ENCODE measurements around the gene TRIM63.

TRIM63 gene

DNA sequence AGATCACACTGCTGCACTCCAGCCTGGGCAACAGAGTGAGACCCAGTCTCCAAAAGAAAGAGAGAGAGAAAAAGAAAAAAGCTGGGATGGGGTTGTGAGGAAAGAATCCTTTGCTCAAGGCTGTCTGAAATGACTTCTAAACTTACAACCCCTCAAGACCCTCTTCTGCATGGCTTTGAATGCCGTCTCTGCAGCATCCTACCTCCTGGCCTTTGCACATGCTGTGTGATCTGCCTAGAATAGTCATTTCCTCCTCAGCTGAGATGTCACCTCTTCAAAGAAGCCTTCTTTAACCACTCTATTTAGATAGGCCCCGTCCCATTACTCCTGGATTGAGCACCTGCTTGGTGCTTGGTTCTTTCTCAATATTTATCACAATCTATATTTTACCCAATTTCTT is 17.4 kb upstream of the TRIM63 start:
- no peak for DNase-seq (ENCODE audit: low spot score)

DNA sequence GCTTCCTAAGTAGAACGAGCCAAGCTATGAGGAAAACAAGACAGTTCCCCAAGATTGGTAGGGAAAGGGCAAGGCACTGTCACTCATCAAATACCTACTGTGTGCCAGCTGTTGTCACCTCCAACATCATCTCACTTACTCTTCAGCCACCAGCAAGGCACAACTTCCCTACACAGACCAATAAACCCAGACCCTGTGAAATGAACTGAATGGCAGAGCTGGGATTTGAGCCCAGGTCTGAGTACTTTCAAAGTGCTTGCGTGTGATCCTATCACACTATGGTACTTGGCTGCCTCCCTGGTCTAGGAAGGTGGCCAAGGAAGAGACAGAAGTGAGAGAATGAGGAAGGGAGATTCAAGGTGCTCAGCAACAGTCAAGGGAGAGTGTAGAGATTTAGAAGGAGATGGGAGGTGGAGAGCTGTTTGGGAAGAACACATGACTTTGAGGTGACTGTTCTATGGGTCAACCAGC is 16.7 kb upstream of the TRIM63 start:
- DNase-seq (ENCODE audit: low spot score): peak; percentile 9

GRCh38 chr1:26083208-26083607 is 15.8 kb upstream of the TRIM63 start:
- no peak for DNase-seq (ENCODE audit: low spot score)

DNA sequence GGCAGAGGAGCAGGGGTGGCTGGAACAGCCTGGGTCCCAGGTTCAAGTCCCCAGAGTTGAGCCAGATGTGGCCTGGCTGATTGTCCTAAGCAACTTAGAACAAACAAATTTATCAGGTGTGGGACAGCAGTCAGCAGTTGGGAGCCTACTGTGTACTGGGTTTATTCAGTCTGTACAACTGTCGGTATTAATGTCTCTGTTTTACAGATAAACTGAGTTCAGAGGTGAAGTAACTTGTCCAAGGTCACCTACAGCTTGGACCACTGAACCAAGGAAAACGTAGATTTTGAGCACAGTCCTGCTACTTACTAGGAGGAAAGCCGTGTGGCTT is 14.6 kb upstream of the TRIM63 start:
- no peak for DNase-seq (ENCODE audit: low spot score)

DNA sequence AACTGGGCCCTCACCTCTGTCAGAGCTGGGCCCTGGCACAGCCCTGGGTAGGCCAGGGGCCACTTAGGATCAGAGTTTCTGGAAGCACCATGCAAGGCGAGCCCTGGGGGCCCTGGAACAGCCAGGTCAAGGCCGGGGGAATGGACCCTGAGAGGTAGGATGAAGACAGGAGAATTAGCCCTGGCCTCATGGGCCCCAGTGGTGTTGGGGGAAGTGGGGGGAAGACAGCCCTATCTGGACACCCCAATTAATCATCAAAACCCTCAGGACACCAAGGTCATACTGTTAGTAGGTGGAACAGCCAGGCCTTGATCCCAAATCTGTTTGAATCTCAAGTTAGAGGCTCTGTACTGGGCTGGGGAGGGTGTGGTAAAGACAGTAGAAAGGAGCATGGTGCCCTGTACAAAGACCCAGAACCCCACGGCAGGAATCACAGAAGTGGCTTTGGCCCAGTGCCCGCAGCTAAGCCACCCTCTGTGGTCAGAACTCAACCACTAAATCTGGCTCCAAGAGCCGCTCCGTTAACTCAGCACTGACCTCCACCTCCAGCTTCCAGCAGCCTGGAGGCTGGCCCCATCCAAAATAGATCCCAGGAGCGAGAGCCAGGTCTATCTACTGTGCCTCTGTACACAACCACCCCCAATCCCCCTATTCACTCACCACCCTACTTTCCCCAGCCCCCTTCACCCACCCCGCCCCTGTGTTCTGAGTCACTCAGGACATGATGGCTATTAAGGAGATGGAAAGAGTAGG is 14.0 kb upstream of the TRIM63 start:
- no peak for DNase-seq (ENCODE audit: low spot score)

DNA sequence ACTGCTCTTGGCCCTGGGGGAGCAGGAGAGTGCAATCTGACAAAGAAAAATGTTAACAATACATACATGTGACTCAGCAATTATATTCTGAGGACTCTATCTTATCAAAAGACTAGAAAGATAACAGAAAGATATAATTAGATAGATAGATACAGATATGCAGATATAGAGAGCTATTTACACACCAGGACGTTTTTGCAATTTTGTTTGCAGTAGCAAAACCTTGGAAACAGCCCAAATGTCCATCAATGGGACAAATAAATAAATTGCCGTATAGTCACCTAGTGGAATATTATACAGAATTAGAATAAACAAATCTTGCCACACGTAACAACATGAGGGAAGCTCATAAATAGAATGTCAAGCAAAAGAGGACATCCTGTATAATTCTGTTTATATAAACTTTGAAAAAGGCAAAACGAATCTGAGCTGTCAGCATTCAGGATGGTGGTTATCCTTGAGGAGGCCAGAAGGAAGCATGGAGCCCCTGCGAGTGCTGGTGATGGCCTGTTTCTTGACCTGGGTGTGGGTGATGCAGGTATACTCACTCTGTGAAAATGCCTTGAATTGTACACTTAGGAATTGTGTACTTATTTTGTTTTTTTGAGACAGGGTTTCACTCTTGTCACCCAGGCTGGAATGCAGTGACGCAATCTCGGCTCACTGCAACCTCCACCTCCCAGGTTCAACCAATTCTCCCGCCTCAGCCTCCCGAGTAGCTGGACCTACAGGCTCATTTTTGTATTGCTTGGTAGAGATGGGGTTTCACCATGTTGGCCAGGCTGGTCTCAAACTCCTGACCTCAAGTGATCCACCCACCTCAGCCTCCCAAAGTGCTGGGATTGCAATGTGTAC is 12.8 kb upstream of the TRIM63 start:
- DNase-seq (ENCODE audit: low spot score): no peak

DNA sequence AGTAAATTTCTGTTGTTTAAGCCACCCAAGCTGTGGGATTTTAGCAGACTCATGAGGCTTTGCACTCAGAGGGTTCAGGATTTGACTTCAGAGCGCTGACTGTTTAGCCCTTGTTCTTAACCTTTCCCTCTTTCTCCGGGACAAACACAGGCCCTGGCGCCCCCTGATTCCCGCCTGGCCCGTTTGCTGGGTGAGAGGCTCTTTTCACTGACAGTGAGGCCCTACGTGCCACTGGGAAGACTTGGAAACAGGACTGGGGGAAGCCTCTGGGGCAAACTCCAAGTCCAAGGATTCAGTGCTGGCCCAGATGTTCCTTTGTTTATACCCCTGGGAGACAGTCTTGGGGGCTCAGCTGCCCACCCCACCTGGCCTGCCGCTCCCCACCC is 11.7 kb upstream of the TRIM63 start:
- DNase-seq (ENCODE audit: low spot score): no peak

- DNase-seq (ENCODE audit: low spot score): no peak
Observed at GRCh38 chr1:26078286-26079177, 11.1 kb upstream of the TRIM63 start.

GRCh38 chr1:26077524-26077923 is 10.1 kb upstream of the TRIM63 start:
- DNase-seq (ENCODE audit: low spot score): no peak

- DNase-seq (ENCODE audit: low spot score): no peak
Observed at GRCh38 chr1:26075421-26076144, 8.2 kb upstream of the TRIM63 start.

DNA sequence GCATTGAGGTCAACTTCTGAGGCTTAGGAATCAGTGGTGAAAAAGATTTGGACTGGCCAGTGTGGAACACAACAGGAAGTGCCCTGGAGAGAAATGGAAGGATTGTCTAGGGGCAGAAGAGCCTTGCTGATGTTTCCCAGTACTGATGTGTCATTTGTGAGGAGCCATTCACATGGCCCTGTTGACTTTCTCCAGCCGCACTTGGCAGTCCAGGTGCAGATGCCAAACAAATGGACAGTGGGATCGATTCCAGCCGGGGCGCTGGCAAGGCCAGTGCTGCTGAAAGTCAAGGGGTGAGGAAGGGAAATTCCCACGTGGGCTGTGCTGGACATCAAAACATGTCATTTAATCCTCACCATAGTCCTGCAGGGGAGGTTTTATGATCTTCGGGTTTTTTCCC is 4.9 kb upstream of the TRIM63 start:
- no peak for DNase-seq (ENCODE audit: low spot score)

DNA sequence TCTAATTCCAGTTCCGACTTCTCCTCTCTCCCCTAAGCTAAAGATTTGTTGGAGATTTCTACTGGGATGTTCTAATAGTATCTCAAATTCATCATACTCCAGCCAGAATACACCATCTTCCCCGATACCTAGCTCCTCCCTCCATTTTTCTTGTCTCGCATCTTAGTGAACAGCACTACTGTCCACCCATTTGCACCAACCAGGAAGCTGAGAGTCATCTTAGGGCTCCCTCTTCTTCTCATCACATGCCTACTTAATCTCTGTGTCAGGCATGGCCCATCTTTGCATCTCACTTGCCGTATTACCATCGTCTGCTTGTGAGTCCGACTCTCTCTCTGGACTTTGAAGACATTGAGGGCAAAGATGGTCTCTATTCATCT is 3.5 kb upstream of the TRIM63 start:
- DNase-seq (ENCODE audit: low spot score): no peak

GRCh38 chr1:26070296-26070962 is 3.0 kb upstream of the TRIM63 start:
- no peak for DNase-seq (ENCODE audit: low spot score)

GRCh38 chr1:26069941-26070295 is 2.5 kb upstream of the TRIM63 start:
- no peak for DNase-seq (ENCODE audit: low spot score)

DNA sequence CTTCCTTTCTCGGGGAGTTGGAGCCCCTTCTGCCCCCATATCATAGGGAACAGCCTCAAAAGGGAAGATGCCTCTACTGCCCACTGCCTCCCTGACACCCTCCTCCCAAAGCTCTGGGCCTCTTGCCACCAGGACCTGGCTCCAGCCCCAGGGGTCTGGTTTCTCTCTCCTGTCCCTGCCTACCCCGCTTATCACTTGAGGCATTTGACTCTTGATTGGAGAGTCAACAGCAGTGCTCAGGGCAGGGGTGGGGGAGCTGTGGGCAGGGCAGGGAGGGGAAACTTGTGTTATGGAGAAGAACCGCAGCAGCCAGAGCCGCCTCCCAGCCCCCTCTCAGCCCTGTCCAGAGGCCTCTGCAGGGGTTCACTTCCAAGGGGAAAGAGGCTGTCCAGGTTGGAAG is 573 bp downstream of the TRIM63 start:
- no peak for DNase-seq (ENCODE audit: low spot score)

GRCh38 chr1:26066160-26066559 is 1.3 kb downstream of the TRIM63 start:
- DNase-seq (ENCODE audit: low spot score): no peak

DNA sequence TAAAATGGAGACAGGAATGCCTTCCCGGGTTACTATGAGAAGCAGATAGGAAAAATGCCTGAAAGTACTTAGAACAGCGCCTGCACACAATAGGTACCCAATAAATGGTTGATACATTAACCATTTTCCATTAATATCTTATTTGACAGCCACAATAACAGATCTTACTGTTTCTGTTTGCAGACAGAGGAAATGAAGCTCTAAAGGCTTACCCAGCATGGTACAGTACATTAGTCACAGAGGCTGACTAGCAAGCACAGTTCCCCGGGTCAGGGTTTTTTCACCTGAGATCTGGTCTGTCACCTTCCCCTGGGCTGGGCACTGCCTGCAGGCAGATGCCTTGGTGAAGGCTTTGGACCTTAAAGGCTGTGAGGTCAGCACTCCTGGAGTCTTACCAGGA is 2.9 kb downstream of the TRIM63 start:
- DNase-seq (ENCODE audit: low spot score): no peak

DNA sequence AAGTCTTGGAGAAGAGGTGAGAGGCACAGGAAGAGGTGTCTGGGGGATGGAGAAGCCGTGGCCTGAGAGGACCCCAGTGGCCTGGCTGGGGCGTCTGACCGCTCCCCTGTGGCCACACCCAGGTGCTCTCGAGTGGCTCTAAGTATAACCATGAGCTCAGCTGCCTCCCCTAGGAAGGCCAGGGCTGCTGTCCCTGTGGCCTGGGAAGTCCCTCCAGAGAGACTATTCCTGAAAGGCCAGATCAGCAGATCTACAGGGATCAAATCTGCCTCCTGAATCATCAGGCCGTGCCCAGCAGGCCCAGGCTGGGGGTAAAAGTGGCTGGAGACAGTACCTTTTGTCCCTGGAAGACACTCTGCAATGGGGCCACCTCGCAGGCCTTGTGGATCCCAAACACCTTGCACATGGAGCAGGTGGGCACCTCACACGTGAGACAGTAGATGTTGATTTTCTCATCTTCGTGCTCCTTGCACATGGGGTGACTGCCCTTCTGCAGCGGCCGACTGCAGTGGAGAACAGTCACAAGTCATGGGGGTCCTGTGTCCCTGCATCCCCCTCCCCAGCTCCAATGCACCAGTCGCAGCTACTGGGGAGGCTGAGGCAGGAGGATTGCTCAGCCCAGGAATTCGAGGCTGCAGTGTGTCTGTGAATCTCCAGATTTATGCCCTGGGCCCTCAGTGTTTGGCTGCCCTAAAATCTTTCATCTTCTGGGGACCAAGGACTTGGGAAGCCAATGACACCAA is 6.4 kb downstream of the TRIM63 start:
- no peak for DNase-seq (ENCODE audit: low spot score)

- DNase-seq (ENCODE audit: low spot score): no peak
Observed at GRCh38 chr1:26059906-26060305, 7.5 kb downstream of the TRIM63 start.

DNA sequence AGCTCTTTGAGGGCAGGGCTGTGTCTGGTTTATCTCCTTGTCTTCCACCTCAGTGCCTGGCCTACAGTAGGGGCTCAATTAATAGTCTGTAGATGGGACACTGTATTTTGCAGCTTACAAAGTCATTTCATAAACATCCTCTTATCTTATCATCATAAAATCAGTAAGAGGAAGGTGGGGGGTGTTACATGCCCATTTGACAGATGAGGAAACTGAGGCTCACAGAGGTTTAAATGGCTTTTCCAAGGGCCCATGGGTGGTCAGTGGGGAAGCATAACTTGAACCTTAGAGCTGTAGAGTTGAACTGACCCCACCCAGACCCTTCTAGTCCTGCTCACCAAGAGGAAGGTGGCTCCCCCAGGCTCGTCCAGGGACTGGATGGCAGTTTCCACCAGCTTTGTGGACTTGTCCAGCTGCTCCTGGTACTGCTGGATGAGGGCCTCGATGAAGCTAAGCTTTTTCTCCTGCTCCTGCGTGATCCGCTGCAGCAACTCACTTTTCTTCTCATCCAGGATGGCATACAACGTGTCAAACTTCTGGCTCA is 9.3 kb downstream of the TRIM63 start:
- no peak for DNase-seq (ENCODE audit: low spot score)
